Fibroblast of gingiva (primary cell): ENCODE data around the gene SEMA5A.
A peak's percentile ranks its signal among the peaks of the same experiment; 100 is the strongest.

ENCODE experiments used
- DNase-seq: peaks from one replicate; pipeline ENCODE4 v3.0.0-alpha.2; 2011; ENCODE audit warnings: low read depth

The SEMA5A gene

DNA sequence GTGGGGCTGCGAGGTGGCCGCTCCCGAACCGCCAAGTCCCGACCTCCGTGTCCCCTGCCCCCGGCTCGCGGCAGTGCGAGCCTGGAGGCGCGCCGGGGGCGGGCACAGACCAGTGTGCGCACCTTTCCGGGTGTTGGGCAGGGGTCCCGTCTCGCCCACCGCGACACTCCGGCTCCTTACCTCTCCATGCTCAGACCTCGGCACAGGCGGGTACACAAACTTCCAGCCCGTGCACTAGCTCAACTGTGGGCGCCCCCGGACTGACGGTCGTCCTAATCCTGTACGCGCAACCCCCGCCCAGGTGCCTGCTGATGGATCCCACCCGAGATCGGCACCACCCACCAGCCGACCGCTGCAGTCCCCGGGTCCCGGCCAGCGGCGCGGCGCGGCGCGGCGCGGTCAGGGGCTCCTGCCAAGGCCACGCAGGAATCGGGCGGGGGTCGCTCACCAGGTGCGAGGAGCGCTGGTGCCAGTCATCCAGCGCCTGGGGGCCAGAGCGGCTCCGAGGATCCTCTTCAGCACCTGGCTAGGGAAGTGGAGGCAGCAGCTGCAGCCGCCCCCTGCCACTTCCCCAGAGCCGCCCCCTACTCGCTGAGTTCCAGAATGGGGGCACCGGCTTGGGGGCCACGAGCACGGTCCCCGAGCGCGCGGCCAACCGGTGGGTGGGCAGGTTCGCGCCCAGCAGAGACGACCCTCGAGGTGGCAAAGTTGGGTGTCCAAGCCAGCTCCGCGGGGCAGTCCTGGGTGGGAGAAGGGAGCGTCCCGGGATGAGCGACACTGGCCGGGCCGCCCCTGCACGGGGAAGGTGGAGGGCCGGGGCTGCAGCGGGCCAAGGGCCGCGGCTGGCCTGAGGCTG is 511 bp downstream of the SEMA5A start:
- DNase-seq: no peak

DNA sequence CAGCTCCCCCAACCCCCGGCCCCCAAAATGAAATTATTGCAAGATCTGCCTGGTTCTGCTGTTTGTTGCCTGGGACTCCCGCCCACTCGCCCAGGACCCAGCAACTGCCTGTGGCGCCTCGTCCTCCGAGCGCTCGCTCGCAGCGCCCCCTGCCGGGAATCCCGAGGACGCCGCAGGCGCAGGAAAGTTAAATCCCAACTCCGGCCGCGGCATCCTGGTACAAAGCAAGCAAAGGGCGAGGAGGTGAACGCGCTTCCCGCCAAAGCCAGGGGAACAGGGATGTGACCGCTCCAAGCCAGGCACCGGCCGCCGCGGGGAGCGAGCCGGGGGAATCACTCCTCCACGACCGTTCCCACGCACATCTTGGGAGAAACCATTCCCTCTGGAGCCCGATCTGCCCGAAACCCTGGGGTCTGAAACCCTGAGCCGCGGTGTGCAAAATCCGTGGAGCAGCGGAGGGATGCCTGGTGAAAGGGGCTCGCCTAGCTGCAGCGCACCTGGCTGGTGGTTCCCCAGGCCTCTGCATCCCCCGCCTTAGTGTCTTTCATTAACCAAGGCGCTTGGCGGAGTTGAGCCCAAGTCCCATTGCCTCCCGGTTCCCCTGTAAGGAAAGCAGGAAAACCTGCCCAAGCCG is 1.3 kb downstream of the SEMA5A start:
- peak; percentile 75 for DNase-seq

DNA sequence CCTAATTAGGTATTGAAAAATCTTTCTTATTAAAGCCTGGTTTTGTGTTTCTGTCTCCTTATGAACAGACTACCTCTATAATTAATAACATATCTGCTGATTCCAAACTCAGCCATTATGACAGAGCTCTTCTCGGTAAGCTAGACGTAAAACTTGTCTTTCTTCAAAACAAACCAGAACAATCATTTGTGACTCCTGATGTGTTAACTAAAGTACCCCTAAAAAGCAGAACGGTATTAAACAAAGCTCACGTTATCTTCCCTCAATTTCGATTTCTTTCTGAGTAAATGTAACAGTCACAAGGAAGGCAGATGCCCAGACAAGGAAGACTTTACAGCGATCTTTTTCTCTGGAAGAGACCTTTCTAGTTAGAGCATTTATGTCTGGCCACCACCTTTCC is 1.8 kb downstream of the SEMA5A start:
- DNase-seq: no peak

DNA sequence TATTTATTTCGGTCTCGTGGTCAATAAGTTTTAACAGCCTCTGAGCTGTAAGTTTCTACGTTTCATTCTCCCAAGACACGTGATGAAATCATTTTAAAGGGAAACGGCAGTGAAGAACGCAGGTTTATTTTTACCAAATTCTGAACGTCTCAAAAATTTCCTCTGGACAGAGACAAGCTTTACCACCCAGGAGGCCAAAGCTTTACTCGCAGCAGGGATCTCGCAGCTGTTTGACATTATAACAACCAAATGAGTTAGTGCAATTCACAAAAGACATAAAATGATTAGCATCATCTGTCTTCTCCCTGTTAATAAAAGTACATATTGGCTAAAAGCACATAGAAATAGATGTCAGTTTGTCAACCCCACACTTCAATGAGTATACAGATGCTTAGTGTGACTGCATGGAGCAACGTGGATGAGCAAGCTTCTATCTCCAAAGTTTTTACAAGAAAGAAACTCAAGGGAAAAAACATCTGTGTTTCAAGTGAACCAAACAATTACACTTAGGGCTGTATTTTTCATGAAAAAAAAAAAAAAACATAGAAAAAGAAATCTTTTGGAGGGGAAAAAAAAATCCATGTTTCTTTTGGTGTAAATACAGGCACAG is 2.5 kb downstream of the SEMA5A start:
- peak; percentile 60 for DNase-seq

DNA sequence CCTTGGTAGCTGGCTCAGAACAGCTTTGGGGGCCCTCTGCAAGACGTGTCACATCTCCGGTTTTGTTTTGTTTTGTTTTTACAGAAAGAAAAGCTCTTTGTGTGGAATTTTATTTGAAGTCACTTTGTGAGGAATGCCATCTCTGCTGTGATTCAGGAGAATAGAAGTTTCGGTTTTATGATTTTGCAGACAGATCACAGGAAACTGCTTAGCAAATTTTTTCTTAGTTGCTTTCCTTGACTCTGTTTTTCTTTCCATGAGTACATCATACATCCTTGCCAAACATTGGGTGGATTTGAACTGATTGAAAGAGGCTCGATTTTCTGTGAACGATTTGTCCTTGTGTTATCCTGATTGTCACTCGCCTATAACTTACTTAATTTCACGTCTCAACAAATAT is 5.1 kb downstream of the SEMA5A start:
- DNase-seq: peak; percentile 41

DNA sequence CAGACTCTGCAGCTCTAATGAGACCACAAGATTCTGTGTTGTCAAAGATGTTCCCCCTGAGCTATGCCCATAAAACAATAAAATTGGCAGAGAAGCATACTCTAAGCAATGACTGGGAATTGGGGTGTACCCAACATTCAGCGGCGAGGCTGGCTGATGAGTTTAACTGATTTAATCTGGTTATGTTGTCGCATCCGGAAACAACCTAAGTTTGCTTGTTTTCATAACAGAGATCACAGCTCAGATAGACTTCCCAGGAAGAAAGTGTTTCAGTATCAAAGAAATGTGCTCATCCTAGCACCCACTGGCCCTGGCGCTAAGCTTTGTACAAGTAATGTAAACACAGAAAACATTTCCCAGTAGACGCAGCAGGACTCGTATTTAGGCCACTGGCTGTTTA is 7.4 kb downstream of the SEMA5A start:
- DNase-seq: no peak

DNA sequence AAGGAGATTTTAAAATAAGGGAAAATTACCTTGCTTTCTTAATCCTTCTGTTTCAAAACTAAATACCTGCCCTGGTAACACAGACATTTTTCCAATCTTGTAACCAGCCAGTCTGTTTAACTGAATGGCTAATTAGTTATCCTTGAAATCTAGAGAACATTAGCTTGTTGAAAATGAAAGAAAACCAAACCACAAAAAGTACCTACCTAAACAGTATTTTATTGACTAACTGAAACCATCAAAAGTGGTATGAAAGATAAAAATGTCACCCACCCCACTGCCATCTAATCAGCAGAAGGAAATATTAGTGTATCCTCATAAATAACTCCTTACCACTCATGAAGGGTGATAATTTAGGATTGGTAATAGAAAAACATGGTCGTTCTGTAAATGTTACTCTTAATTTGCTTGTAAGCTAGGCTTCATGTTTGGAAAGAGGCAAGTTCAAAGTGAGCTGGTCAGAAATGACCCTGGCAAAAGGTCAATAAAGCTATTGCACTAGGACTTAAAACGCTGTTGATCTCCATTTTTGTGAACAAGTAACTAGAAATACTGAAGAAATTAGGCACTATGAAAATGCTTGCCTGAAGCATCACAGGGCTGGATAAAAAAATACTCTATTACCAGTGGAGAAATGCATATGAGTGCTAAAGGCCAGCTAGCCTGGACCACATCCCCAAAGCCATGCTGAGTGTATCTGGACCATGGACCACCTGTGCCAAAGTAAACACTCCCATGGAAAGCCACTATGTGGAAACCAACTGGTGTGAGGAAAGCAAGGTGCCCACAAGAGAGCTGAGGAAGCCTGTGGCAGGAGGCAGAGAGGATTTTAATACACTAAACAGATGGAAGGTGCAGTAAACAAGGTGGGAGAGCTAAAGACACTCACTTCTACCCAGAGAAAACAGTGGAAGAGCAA is 8.4 kb downstream of the SEMA5A start:
- no peak for DNase-seq

DNA sequence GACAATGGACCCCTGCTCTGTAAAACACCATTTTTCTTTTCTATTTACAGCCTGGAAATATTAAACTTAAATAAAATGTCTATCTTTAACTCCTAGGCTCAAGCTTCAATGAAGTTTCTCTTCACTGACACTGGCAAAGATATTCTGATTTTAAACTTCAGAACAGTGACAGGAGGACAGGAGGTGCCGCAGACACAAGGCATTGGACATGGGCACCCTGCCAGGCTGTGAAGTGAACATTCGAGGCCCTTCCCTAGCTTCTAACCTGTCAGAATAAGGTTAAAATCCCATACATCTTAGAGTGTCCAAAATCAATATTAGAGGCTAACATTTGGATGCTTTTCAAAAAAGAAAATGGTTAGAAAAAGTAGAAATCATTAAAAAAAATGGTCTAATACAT is 9.2 kb downstream of the SEMA5A start:
- DNase-seq: no peak

DNA sequence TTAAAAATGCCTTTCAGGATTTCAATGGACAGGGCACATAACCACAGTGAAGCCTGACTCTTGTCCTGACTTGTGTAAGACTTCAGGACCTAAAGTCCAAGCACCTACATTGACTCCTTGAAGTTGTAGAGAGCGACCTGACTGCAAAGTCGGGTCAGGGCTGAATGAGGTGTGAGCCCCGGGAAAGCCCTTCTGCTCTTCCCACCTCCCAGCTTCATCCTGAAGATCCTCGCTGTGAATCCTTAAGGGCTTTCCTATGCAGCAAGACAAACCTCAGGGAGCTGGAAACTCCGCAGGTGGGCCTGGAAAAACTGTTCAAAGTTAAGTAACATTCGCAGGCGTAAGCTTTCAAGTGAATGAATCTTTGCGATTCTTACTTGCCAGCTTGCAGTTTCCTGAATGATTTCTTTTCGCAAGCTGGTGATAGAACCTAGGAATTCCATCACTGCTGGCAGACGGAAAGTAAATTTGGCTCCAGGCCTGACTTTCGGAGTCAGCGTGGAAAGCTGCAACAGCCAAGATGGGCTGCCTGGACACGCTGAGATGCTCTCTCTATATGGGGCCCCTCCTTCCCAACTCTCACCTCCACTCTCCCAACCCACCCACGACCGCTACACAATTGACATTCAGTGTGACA is 10.9 kb downstream of the SEMA5A start:
- no peak for DNase-seq

DNA sequence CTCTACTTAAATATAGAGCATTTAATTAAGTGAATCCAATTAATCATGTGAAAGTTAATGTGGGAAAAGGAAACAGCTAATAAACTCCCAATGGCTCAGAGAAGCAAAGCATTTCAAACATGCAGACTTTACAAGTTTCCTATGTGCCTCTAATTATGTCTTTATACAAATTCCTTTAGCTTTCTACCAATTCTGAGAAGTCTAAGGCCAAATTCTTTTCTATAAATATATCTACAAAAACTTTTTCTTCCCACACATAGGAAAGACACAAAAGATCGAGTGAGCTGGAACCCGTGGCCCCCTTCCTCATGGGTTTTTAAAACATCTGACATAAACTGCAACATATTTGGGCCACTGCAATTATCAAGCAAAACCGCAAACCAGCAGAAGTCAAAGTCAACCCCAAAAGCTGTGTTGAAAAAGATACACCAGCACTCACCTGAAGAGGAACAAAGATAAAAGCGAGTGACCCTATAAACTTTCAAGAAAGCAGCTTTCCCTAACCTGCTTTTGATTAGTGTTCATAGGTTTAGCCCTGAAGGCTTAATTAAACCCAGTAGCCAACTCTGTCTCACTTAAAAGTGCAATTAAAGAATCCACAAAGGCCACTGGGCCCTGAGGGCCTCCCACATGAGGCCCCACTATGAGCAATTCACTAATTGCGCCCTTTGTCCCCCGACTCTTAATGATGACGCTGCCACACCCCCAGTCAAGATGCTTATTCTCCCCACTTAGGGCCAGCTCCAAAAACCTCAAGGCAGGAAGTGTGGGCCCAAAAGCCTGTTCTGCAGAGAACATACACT is 12.1 kb downstream of the SEMA5A start:
- no peak for DNase-seq

DNA sequence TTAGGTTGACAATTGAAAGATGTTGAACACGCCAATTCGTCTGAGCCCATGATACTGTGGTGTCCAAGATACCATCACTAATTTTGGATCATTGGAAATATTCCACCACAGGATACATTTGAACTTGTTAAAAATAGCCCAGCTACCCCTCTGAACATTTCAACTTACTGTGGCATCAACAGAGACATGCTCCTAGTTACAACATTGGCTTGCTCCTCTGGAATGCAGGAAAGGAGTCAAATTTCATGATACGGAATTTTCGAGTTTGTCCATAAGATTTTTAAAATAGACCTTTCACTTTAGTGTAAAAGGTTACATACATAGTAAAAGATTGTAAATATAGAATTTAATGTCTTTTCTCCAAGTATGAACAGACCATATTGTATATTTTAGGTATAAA is 12.8 kb downstream of the SEMA5A start:
- DNase-seq: no peak

DNA sequence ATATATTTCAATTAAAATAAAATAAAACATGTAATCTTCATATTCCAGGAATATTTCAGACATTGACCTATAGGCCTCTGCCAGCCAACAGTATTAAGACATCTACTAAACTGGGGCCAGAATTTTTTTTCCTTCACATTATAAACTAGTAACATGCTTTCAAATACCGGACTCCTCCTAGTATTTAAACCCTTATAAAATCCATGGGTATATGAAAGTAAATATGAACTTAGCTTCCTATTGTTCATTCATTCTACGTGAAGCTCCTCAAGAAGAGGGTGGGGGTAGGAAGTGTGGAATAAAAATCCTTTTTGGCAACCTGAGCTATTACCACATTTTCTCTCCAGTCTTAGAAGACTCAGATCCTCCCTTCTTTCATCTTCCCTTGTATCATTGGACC is 16.4 kb downstream of the SEMA5A start:
- no peak for DNase-seq

DNA sequence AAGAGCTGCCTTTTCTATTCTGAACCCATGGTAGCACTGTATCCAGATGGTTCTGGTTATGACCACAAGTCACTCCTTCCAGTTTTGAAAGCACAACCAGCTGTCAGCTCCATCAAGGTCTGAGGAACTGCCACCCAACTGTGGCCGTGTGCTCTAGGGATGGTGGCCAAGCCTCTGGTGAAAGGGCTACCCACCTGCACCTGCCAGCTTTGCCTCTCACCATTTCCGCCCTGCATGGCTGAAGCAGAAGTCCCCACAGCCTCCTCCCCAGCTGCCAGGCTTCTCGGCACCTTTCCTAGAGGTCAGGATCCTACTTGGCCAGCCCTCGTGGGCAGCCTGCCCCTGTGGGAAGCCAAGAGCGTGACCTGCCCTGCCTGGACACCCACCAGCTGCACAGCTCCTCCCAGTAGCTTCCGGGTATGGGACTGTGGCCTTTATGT is 16.8 kb downstream of the SEMA5A start:
- DNase-seq: peak; percentile 50

DNA sequence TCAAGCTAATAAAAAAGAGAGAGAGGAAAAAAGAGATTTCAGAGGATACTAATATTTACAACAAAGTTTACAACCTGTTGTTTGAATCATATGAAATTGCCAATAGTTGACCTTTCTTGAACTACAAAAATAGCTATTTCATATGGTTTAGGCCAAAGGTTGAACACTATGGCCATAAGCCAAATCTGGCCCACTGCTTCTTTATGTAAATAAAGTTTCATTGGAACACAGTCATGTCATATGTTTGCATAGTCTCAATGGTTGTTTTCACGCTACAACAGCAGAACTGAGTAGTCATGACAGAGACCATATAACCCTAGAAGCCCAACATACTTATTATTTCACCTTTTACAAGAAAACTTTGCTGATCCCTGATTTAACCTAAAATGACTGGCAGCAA is 20.9 kb downstream of the SEMA5A start:
- DNase-seq: no peak

DNA sequence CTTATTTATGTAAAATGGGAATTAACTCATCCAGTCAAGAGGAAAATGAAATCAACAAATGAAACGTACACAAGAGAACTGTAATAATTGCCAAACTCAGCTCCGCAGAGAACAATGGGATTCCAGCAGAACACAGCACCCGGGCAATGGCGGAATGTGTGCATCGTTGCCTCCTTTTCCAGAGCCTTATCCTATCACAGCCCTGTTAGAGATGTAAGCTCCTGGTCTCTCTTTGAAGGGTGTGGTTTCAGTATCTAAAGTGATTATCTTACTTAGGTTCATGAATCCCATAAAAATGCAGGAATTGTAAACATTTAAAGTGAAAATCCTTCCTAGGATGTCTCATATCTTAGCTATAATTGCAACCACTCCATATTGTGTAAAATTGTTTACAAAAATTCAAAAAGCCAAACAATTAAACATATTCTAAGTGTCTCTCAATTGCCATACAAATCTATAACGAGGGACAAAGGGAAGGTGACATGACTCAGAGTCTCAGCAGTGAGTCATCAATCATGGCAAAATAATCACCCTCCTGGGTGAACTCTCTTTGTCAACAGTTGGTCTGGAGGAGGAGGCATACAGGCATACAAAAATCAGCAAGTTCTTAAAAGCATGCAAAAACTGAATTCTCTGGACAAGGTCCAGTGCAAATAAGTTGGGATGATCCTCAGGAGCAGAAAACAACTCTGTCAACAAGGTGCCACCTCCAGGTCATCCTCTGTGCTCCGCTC is 22.6 kb downstream of the SEMA5A start:
- peak; percentile 43 for DNase-seq

DNA sequence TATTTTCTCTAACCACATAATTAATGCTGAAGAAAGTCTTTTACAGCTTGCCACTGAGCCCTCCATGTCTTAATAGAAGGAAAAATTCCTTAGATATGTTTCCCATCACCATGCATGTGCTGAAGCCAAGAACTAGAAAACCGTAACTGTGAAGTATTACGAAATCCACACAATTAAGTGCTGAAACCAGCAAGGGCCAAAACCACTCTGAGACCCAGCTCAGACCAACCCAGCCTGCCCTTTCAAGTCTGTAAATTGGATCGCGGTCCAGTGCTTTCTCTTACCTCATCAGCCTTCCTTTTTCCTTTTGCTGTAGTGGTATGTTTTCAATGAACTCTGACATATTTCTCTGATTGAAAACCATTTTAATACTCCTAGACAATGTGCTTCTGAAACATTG is 26.3 kb downstream of the SEMA5A start:
- DNase-seq: peak; percentile 88

DNA sequence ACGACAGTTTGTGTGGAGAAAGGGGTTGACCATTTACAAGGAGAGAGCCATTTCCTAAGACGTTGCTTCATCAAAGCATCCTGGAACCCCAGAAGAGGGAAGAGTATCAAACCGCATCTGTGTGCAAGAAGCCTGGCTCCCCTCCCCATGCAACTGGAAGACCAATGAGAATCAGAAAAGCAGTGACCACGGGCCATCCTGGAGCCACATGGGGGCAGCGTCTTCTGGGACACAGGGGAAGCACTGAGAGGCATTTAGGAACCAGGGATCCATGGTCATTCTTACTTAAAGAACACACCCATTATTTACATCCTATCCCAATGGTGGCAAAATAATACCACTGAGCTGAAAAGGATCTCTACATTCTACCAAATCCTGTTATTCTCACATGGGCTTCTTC is 29.3 kb downstream of the SEMA5A start:
- no peak for DNase-seq

DNA sequence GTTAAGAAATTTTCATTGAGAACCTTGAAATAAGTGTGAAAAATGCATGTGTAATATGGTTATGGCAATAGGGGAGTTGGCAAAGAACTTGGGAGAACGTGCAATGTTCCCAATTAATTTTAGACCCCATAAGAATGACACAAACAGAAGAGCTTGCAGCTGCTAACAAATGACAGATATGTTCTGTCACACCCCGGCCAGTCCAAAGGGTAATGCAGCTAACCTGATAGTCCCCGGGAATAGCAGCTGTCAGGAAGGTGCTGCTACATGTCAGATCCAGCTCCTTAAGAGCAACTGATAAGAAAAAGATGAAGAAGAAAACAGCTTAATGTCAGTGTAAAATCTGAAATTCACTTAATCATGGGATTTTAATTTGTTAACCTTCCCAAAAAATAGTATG is 30.4 kb downstream of the SEMA5A start:
- DNase-seq: no peak

DNA sequence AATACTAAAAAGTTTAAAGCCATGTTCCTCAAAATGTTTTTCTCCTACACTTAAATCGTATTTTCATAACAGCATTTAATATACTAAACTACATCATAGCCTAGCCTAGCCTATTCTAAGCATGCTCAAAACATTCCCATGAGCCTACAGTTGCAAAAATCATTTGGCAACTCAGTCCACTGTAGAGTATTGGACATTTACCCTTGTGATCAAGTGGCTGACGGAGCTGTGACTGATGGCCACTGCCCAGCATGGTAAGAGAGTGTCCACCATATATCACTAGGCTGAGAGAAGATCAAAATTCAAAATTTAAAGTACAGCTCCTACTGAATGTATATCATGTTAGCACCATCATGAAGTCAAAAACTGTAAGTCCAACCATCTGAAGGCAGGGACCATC is 30.9 kb downstream of the SEMA5A start:
- no peak for DNase-seq

DNA sequence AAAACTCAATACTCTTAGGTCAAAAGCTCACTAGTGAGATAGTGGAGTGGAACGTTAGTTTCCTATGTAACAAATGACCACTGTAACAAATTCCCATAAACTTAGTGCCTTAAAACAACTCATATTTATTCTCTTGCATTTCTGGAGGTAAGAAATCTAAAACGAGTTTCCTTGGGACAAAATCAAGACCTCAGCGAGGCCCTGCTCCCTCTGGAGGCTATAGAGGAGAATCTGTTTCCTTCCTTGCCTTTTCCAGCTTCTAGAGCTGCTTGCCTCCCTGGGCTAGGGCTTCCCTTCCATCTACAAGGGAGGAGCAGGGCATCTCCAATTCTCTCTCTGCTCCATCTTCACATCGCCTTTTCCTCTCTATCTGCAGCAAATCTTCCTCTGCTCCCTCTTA is 32.0 kb downstream of the SEMA5A start:
- peak; percentile 59 for DNase-seq
